Loucy (cell line): ENCODE data around the gene ALPK3.

Experiments used
- H2AFZ ChIP-seq: fragments of 200-600 bp; sonication (generic); 2 replicates; pipeline ENCODE4 v1.6.0; 2016; ENCODE audit warnings: antibody characterized with exemption, mild to moderate bottlenecking, low read length, moderate library complexity
- H3F3A ChIP-seq: fragments of 200-600 bp; 2 replicates; pipeline ENCODE4 v1.6.0; 2016; ENCODE audit warnings: antibody characterized with exemption, low read depth, mild to moderate bottlenecking
- H3K27me3 ChIP-seq: fragments of 200-600 bp; sonication (generic); 2 replicates; pipeline ENCODE4 v1.6.1; 2014; ENCODE audit warnings: low read length, mild to moderate bottlenecking; ENCODE audit not compliant: insufficient read depth, poor library complexity, severe bottlenecking
- H3K36me3 ChIP-seq: fragments of 200-600 bp; sonication (generic); 2 replicates; pipeline ENCODE4 v1.6.1; 2016; ENCODE audit warnings: low read length; ENCODE audit not compliant: insufficient read depth
- H3K4me1 ChIP-seq: fragments of 200-600 bp; sonication (generic); 2 replicates; pipeline ENCODE4 v1.5.1; 2014; ENCODE audit warnings: low read length, mild to moderate bottlenecking; ENCODE audit not compliant: insufficient read depth, poor library complexity, severe bottlenecking
- H3K4me2 ChIP-seq: fragments of 200-600 bp; sonication (generic); 2 replicates; pipeline ENCODE4 v1.6.0; 2014; ENCODE audit warnings: antibody characterized with exemption, low read length, low read depth, mild to moderate bottlenecking; ENCODE audit not compliant: poor library complexity, severe bottlenecking
- H3K4me3 ChIP-seq: fragments of 200-600 bp; sonication (generic); 2 replicates; pipeline ENCODE4 v1.5.1; 2014; ENCODE audit warnings: low read length, mild to moderate bottlenecking, mixed read lengths; ENCODE audit not compliant: poor library complexity, severe bottlenecking
- H3K79me2 ChIP-seq: fragments of 200-600 bp; sonication (generic); 2 replicates; pipeline ENCODE4 v1.6.1; 2014; ENCODE audit warnings: low read length; ENCODE audit not compliant: insufficient read depth
- H3K9ac ChIP-seq: fragments of 200-600 bp; sonication (generic); 2 replicates; pipeline ENCODE4 v1.6.0; 2014; ENCODE audit warnings: mild to moderate bottlenecking, low read depth, low read length, moderate library complexity; ENCODE audit not compliant: poor library complexity, severe bottlenecking
- H3K9me2 ChIP-seq: fragments of 200-600 bp; sonication (generic); replicated peaks from 2 replicates; pipeline ENCODE4 v1.6.1; 2016; ENCODE audit warnings: low read depth, low read length, mixed read lengths
- H3K9me3 ChIP-seq: fragments of 200-600 bp; sonication (generic); 2 replicates; pipeline ENCODE4 v1.6.1; 2014; ENCODE audit warnings: mild to moderate bottlenecking, antibody characterized with exemption, low read length, low read depth; ENCODE audit not compliant: insufficient read depth
- H4K20me1 ChIP-seq: fragments of 200-600 bp; sonication (generic); 2 replicates; pipeline ENCODE4 v1.6.0; 2014; ENCODE audit warnings: antibody characterized with exemption, low read length, mild to moderate bottlenecking; ENCODE audit not compliant: insufficient read depth, poor library complexity, severe bottlenecking
- EZH2phosphoT487 ChIP-seq: fragments of 200-600 bp; IDR thresholded peaks from 2 replicates; pipeline ENCODE4 v1.6.1; 2018; ENCODE audit warnings: antibody characterized with exemption, mild to moderate bottlenecking, moderate library complexity, borderline replicate concordance
- TF ChIP-seq, protein P1 (sequence below): fragments of 200-600 bp; sonication (generic); conservative IDR thresholded peaks from 2 replicates; pipeline ENCODE4 v1.5.1; 2014; ENCODE audit warnings: mild to moderate bottlenecking, antibody characterized with exemption, low read length

ALPK3 gene

GRCh38 chr15:84868037-84868880 is 51.1 kb downstream of the ALPK3 start:
- Histone ChIP-seq H3K4me3 (no peak overlapping the region), H3K36me3 (no peaks in the 10 kb centered on the region), H3K79me2 (no peaks in the 10 kb centered on the region), H3K27me3 (no peaks in the 10 kb centered on the region), H4K20me1 (no peaks in the 10 kb centered on the region), H3K9ac (no peak overlapping the region), H2AFZ (no peak overlapping the region), H3K4me1 (no peaks in the 10 kb centered on the region), H3K9me2 (no peaks in the 10 kb centered on the region), H3K4me2 (no peak overlapping the region), H3K9me3 (no peaks in the 10 kb centered on the region), H3F3A (no peaks in the 10 kb centered on the region)
- TF ChIP-seq, protein P1, sequence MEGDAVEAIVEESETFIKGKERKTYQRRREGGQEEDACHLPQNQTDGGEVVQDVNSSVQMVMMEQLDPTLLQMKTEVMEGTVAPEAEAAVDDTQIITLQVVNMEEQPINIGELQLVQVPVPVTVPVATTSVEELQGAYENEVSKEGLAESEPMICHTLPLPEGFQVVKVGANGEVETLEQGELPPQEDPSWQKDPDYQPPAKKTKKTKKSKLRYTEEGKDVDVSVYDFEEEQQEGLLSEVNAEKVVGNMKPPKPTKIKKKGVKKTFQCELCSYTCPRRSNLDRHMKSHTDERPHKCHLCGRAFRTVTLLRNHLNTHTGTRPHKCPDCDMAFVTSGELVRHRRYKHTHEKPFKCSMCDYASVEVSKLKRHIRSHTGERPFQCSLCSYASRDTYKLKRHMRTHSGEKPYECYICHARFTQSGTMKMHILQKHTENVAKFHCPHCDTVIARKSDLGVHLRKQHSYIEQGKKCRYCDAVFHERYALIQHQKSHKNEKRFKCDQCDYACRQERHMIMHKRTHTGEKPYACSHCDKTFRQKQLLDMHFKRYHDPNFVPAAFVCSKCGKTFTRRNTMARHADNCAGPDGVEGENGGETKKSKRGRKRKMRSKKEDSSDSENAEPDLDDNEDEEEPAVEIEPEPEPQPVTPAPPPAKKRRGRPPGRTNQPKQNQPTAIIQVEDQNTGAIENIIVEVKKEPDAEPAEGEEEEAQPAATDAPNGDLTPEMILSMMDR = no peak
- no peak for TF ChIP-seq EZH2phosphoT487

GRCh38 chr15:84869510-84869909 is 52.4 kb downstream of the ALPK3 start:
- no peak for TF ChIP-seq EZH2phosphoT487
- Histone ChIP-seq H3K27me3 (no peaks in the 10 kb centered on the region), H3K79me2 (no peaks in the 10 kb centered on the region), H4K20me1 (no peaks in the 10 kb centered on the region), H3K9me2 (no peaks in the 10 kb centered on the region), H2AFZ (no peak overlapping the region), H3K36me3 (no peaks in the 10 kb centered on the region), H3K4me3 (no peak overlapping the region), H3K4me1 (no peaks in the 10 kb centered on the region), H3K9me3 (no peaks in the 10 kb centered on the region), H3F3A (no peaks in the 10 kb centered on the region), H3K4me2 (no peak overlapping the region), H3K9ac (no peak overlapping the region)

GRCh38 chr15:84871428-84871985 is 54.4 kb downstream of the ALPK3 start:
- H3K4me2 ChIP-seq = no peak overlapping the region
- no peaks in the 10 kb centered on the region for H3F3A ChIP-seq
- H3K4me1 ChIP-seq = no peaks in the 10 kb centered on the region
- H3K36me3 ChIP-seq = no peaks in the 10 kb centered on the region
- TF ChIP-seq EZH2phosphoT487 = no peak
- TF ChIP-seq, protein P1 = peak; percentile 28; the same call in 1 of the 2 replicates
- no peaks in the 10 kb centered on the region for H3K9me3 ChIP-seq
- no peaks in the 10 kb centered on the region for H3K79me2 ChIP-seq
- H3K27me3 ChIP-seq = no peaks in the 10 kb centered on the region
- no peaks in the 10 kb centered on the region for H3K9me2 ChIP-seq
- no peak overlapping the region for H3K9ac ChIP-seq
- H2AFZ ChIP-seq = no peak overlapping the region
- no peaks in the 10 kb centered on the region for H4K20me1 ChIP-seq
- H3K4me3 ChIP-seq = no peak overlapping the region
